HepG2 (cell line): ENCODE results near the gene GPER1.

Experiments used
- EZH2 ChIP-seq: conservative IDR thresholded peaks from 2 replicates; pipeline ENCODE4 v1.6.1; 2012; ENCODE audit warnings: mild to moderate bottlenecking, low read depth, low read length, moderate library complexity
- MEIS1 ChIP-seq: sonication (generic); formaldehyde crosslinking; IDR thresholded peaks from 2 replicates; pipeline ENCODE4 v1.9.0; 2021; ENCODE audit warnings: mild to moderate bottlenecking, missing genetic modification reagents, moderate library complexity, borderline replicate concordance

DNA sequence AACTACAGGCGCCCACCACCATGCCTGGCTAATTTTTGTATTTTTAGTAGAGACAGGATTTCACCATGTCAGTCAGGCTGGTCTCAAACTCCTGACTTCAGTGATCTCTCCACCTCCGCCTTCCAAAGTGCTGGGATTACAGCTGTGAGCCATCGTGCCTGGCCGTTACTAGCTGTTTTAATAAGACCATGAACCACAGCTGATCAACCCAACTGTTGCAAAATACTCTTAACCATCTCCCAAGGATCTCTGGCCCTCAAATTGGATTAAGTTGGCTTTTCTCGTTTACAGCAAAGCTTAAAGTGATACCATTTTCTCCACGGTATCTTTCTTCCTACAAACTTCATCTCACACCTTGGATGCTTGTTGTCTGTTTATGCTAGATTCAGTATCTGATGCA, 53.7 kb downstream of the GPER1 start:
- TF ChIP-seq MEIS1 (CRISPR knock-in tag): no peak
- no peak for TF ChIP-seq EZH2
